Measurements from ENCODE around the gene WWOX.

- TF ChIP-seq POLR2AphosphoS5 (IDR thresholded peaks at IDR 0.05) (no peak), EP300 (conservative IDR thresholded peaks at IDR 0.05; ENCODE audit: poor library complexity, severe bottlenecking) (no peak), EZH2 (IDR thresholded peaks at IDR 0.05; ENCODE audit: borderline replicate concordance, insufficient read depth, low read length, poor library complexity, severe bottlenecking) (no peak), RAD21 (conservative IDR thresholded peaks at IDR 0.05) (no peak), MXI1 (conservative IDR thresholded peaks at IDR 0.05; ENCODE audit: poor library complexity, severe bottlenecking) (no peak), TAF1 (IDR thresholded peaks at IDR 0.05; ENCODE audit: low read depth) (no peak), SMC3 (conservative IDR thresholded peaks at IDR 0.05; ENCODE audit: poor library complexity) (no peak)
- TF ChIP-seq, protein P1, sequence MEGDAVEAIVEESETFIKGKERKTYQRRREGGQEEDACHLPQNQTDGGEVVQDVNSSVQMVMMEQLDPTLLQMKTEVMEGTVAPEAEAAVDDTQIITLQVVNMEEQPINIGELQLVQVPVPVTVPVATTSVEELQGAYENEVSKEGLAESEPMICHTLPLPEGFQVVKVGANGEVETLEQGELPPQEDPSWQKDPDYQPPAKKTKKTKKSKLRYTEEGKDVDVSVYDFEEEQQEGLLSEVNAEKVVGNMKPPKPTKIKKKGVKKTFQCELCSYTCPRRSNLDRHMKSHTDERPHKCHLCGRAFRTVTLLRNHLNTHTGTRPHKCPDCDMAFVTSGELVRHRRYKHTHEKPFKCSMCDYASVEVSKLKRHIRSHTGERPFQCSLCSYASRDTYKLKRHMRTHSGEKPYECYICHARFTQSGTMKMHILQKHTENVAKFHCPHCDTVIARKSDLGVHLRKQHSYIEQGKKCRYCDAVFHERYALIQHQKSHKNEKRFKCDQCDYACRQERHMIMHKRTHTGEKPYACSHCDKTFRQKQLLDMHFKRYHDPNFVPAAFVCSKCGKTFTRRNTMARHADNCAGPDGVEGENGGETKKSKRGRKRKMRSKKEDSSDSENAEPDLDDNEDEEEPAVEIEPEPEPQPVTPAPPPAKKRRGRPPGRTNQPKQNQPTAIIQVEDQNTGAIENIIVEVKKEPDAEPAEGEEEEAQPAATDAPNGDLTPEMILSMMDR (IDR thresholded peaks at IDR 0.05; ENCODE audit: poor library complexity, severe bottlenecking) = no peak
- TF ChIP-seq, protein P2, sequence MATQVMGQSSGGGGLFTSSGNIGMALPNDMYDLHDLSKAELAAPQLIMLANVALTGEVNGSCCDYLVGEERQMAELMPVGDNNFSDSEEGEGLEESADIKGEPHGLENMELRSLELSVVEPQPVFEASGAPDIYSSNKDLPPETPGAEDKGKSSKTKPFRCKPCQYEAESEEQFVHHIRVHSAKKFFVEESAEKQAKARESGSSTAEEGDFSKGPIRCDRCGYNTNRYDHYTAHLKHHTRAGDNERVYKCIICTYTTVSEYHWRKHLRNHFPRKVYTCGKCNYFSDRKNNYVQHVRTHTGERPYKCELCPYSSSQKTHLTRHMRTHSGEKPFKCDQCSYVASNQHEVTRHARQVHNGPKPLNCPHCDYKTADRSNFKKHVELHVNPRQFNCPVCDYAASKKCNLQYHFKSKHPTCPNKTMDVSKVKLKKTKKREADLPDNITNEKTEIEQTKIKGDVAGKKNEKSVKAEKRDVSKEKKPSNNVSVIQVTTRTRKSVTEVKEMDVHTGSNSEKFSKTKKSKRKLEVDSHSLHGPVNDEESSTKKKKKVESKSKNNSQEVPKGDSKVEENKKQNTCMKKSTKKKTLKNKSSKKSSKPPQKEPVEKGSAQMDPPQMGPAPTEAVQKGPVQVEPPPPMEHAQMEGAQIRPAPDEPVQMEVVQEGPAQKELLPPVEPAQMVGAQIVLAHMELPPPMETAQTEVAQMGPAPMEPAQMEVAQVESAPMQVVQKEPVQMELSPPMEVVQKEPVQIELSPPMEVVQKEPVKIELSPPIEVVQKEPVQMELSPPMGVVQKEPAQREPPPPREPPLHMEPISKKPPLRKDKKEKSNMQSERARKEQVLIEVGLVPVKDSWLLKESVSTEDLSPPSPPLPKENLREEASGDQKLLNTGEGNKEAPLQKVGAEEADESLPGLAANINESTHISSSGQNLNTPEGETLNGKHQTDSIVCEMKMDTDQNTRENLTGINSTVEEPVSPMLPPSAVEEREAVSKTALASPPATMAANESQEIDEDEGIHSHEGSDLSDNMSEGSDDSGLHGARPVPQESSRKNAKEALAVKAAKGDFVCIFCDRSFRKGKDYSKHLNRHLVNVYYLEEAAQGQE (IDR thresholded peaks at IDR 0.05; ENCODE audit: borderline replicate concordance) = no peak
Observed at GRCh38 chr16:78150233-78150632, 50.8 kb downstream of the WWOX start.

Data from neural cell (in vitro differentiated cells).